Activated T-cell treated with anti-CD3 and anti-CD28 coated beads for 4 hours (primary cell): ENCODE data around the gene MGST1.
"Not testable (repeated sequence)": the region's sequence is repeated elsewhere in the genome, so short reads cannot be mapped to it uniquely, and the experiment has no call there.

ENCODE experiments used
- DNase-seq: peaks from one replicate; pipeline ENCODE4 v3.0.0-alpha.2; 2020

Gene MGST1

GRCh38 chr12:16358878-16359277, 11.4 kb downstream of the MGST1 start:
- no peak for DNase-seq

GRCh38 chr12:16359512-16360491, 12.4 kb downstream of the MGST1 start:
- DNase-seq, result no peak

DNA sequence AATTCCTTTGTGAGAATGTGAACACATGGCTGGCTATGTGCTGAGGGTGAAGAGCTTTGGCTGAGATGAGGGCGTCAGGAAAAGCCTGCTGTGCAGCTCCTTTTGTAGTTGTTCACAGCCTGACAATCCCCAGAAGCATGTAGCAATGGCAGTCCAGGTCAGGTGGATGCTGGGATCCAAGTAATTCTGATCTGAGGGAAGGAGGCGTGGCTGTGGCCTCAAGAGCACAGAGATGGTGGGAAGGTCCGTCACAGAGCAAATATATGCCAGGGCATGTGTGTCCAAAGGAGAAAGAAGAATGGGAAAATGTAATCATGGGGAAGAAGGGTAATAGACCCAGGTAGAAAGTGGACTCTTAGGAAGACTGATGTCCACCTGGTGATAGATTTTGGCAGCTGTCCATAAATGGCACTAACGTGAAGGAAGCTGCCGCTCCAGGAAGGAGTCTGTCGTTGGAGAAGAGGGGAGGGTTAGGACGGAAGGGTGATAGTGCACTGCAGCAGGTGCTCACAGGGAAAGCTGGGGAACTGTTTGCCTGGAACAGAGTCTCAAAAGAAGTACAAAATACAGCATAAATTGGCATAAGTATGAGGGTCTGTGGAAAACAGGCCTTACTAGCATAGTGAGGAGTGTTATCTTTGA, 13.8 kb downstream of the MGST1 start:
- DNase-seq, result no peak

GRCh38 chr12:16362550-16362949, 15.1 kb downstream of the MGST1 start:
- DNase-seq, result no peak

DNA sequence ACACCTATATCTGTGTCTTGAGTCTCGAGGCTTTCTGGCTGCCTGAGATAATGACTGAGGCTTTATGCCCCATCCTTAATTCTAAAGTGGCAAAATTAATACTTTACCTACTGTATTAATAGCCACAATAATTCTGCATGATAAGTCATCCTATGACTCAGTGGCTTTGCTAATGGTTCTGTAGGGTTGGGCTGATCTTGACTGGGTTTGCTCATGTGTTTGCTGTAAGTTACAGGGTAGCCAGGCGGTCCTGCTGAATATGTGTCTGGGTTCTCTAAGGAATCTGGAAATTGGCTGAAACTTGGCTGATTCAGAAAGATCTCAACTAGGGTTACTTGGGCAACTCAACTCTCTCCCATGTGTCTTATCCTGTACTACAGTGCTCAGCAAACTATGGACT, 21.7 kb downstream of the MGST1 start:
- DNase-seq, result no peak

DNA sequence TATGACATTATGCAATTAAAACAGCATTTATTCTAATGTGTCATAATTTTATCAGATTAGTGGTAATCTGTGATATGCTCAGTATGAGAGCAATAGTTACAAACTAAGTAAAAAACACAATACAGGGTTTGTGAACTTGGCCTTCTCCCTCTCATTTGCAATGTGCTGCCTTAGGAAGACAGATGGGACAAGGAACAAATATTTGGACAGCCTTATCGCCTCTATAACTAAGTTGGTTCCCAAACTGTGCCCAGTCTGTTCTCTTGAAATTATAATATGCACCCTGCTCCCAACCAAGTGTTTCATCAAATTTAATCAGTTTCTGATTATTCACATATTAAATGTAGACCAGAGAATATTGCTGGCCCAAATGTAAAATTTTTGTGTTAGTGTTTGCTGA, 22.7 kb downstream of the MGST1 start:
- no peak for DNase-seq

- DNase-seq, result not testable (repeated sequence)
Observed at GRCh38 chr12:16382652-16383312, 35.3 kb downstream of the MGST1 start.

GRCh38 chr12:16384732-16385131, 37.3 kb downstream of the MGST1 start:
- no peak for DNase-seq

DNA sequence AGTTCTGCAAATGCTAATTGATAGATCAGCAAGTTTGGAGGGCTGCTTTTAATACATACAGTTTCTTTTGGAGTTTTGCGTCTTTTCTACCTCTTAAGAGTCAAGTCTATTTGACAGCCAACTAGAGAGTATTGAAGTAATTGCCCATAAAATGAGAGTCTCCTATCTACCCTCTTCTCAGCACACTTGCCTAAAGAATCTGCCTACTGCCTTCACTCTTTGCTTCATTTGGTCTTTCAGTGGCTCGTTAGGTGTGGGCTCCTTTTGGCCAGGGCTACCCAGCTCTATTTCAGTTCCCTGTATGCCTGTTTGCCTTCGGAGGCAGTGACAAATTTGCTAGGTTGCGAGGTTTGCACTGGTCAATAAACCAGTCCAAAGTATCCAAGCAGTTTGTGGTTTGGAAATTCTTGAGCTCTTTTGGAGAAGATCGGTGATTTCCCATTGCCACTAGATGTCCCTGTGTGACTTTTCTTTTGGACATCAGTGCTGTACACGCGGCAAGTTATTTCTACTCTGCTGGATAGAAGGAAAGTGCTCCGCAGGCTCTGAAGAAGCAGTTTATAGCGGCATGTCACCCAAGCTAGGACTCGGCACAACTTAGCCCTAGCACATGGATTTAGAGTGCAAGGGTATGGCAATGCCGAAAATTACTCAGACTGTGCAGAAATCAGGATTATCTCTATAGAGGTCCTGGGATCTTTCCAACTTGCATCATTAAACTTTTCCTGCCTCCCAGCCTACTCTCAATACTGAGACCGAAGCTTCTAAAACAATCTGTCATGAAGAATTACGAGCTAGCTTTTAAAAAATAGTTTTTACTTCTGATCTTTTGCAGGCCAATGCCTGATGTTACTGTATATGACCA, 38.6 kb downstream of the MGST1 start:
- no peak for DNase-seq

DNA sequence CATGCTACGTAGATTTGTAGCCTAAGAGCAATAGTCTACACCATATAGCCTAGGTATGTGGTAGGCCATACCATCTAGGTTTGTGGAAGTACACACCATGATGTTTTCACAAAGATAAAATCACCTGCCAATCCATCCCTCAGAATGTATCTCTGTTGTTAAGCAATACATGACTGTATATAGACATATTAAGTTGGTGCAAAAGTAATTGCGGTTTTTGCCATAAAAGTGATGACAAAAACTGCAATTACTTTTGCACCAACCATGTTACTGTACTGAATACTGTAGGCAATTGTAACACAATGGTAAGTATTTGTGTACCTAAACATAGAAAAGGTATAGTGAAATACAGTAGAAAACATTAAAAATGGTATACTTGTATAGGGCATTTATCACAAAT, 40.5 kb downstream of the MGST1 start:
- no peak for DNase-seq

GRCh38 chr12:16389594-16389993, 42.1 kb downstream of the MGST1 start:
- DNase-seq, result no peak

DNA sequence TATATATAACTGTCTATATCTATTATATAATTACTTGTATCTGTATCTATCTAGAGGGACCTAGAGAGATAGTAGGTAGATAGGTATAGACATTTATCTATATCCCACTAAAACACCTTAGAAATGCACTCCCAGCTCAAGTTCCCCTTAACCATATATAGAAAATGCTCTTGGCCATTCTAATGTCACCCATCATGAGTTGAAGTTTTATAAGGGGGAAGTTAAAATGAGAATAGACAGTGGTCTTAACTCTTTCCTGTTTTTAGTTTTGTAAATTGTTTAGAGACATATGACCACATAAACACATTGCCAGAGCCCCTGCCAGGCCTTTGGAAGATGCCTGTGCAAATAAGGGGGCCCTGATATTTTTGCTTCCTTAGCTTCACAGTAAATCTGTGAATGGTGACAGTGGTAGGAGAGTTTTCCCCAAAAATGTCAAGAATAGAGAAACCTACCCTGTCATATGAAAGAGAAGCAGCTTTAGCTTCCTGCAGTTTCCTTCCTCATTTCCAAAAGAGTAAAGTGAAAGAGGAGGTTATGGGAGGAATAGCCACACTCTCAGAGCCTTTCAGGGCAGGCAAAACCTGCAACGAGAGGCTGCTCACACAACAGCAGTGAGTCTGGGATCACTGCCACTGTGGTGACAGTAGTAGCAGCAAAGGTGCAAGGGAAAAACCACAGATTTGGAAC, 45.5 kb downstream of the MGST1 start:
- no peak for DNase-seq

- no peak for DNase-seq
Observed at GRCh38 chr12:16399101-16399500, 51.7 kb downstream of the MGST1 start.

DNA sequence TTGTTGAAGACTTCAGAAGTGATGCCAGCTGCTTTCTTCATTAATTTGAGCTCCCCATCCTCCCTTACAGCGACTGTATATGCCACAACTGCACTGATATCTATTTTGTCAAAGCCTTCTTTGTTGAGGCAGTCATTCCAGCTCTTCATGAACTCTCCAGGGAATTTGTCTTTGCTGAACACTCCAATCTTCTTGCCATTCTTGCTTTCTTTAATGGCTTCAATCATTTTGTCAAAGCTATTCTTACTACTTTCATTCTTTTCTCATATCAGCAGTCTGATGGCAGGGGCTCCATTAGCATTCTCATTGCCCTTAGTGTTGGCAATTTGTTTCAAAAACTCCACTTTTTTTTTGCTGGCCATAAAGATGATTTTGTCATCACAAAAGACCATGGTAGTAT, 54.4 kb downstream of the MGST1 start:
- not testable (repeated sequence) for DNase-seq

- DNase-seq, result no peak
Observed at GRCh38 chr12:16407346-16407745, 59.9 kb downstream of the MGST1 start.
